GM18499 (cell line): Measurements from ENCODE around the gene MTFR1L.

ENCODE experiments used
- ATAC-seq: cut with Tn5 transposase; IDR thresholded peaks from one replicate; pipeline ENCODE4 v1.9.1; 2021; ENCODE audit warnings: moderate number of reproducible peaks; ENCODE audit not compliant: insufficient read depth, unreplicated experiment

The MTFR1L gene

DNA sequence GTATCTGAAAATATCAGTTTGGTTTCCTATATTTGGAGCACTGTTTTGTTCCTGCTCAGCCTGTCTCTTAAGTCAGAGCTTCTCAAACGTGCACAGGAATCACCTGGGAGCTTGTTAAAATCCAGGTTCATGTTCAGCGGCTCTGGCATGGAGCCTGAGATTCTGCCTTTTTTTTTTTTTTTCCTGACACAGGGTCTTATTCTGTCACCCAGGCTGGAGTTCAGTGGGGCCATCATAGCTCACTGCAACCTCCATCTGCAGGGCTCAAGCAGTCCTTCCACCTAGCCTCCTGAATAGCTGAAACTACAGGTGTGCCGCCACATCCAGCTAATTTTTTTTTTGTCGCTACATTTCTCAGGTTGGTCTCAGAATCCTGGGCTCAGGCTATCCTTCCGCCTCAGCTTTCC is 32.0 kb upstream of the MTFR1L start:
- ATAC-seq = no peak

- ATAC-seq = no peak
Measured at GRCh38 chr1:25790472-25790871, 29.3 kb upstream of the MTFR1L start.

DNA sequence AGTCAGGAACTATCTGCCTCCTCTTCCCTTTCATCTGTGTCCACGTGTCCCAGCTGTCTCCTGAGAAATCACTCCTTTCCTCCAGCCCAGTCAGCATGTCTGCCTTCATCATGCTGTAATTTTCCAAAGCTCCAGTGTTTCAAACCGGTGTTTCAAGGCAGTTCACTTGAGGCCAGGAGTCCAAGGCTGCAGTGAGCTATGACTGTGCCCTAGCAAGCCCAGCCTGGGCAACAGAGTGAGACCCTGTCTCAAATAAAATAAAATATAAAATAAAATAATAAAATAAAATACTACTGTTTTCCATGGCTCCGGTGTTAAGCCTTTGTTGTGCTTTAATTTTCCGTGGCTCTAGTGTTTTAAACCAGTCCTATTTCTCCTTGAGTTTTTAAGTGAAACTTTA is 27.6 kb upstream of the MTFR1L start:
- ATAC-seq = no peak

DNA sequence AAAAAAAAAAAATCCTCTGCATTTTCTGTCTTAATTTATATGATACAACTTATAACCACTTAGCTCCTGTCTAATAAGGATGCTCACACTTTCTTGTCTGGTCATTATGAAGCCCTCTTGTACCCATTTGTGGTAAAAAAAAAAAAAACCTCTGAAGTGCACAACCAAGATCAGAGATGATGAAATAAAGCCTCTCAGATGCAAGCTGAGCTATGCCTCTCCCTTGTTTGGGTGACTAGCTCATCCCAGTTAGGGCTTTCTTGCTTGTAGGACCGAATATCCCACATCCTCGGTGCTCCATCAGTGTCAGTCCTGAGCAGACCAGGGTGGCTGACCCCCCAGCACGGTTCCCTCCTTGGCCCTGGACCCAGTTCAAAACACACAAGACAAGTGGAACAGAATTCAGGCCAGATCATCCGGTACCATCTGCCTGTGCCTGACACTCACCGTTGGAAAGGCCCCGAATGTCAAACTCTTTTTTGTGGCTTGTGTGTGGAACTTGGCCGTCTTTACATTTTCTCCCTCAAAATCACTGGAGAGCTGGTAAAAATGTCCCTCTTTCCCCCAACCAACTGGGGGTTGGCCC is 26.1 kb upstream of the MTFR1L start:
- no peak for ATAC-seq

- ATAC-seq = no peak
Measured at GRCh38 chr1:25794325-25794724, 25.4 kb upstream of the MTFR1L start.

- ATAC-seq = no peak
Measured at GRCh38 chr1:25795211-25795610, 24.5 kb upstream of the MTFR1L start.

DNA sequence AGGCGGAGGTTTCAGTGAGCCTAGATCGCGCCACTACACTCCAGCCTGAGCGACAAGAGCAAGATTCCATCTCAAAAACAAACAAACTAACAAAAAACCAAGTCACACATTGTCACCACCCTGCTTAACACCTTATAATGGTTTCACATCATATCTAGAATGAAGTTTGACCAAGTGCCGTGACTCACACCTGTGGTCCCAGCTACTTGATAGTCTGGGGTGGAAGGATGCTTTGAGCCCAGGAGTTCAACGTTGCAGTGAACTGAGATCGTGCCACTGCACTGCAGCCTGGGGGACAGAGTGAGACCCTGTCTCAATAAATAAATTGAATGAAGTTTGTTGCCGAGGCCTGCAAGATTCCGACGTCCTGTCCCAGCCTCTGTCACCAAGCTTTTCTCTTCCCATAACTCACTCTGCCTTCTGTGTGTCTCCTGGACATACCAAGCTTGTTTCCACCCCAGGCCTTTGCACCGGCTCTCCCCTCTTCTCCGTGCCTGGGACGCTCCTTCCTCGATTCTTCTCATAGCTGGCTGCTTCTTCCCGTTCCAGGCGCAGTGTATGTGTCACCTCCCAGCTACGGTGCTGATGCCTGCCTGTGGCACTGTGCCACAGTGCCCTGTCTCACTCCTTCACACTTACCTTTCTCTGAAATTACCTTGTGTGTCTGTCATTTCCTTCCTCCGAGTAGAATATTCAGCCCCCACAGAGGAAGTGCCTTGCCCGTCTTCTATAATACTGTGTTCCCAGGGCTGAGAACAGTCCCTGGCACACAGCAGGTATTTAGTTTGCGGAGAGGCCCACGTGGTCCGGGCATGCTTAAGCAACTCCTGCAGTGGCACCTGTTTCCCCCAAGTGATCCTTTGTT is 23.6 kb upstream of the MTFR1L start:
- ATAC-seq = no peak

GRCh38 chr1:25796811-25797458 is 22.8 kb upstream of the MTFR1L start:
- ATAC-seq = no peak

- no peak for ATAC-seq
Measured at GRCh38 chr1:25797939-25798338, 21.8 kb upstream of the MTFR1L start.

DNA sequence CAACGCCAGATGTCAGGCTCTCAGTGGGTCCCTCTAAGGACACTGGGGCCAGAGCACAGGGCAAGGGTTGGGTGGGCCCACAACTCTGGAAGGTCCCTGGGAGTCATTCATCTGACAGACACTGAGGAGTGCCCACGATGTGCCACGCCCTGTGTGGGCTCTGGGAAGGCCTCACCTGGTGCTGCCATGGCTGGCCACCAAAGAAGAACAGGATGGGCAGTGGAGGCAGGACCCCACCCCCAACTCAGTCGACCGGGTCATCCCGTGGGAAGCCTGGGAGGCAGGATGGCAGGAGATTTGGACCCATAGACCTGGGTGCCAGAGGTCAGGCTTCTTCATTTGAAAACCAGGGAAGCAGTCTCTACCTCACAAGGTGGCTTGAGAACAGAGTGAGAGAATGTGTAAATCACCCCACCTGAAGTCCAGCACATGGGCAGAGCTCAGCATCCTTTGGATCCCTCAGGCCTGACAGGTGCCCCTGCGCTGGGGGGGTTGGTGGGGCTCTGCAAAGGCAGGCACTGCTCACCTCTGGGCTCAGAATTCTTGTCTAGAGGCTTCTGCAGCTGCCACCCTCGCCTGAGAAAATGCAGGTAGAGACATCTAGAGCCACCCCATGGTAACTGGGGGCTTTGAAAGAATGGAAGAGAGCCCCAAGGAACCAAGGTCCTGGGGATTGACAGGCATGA is 20.9 kb upstream of the MTFR1L start:
- no peak for ATAC-seq

DNA sequence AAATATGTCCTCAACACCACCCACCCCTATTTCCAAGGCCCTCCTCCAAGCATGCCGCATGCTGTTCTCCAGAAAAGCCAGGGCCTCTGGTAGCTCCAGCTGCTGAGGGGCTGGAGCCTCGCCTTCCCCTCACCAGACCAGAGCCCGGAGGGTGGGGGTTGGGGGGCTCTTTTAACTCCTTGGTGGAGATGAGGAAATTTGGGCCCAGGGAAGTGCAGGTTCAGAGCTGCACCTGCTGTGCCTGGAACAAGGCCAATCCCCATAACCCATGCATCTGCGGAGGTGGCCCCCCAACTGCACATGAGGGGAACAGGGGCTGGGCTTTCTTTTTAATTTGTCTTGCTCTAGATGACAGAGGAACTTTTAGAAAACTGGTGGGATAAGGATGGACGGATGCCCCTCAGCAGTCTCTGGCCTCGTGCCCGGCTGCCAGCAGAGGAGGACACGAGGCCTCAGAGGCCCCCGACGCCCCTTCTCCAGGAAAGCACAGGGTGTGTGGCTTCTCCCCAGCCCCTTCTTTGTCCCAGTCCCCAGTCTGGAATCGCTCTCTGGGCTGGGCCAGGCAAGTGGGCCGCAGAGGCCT is 20.3 kb upstream of the MTFR1L start:
- no peak for ATAC-seq

- ATAC-seq = no peak
Measured at GRCh38 chr1:25799935-25800702, 19.6 kb upstream of the MTFR1L start, which contains the start of gene SELENON. TSS of gene SELENON (plus strand) at chr1:25800193. CDS start at chr1:25800231, 38 bp downstream.

DNA sequence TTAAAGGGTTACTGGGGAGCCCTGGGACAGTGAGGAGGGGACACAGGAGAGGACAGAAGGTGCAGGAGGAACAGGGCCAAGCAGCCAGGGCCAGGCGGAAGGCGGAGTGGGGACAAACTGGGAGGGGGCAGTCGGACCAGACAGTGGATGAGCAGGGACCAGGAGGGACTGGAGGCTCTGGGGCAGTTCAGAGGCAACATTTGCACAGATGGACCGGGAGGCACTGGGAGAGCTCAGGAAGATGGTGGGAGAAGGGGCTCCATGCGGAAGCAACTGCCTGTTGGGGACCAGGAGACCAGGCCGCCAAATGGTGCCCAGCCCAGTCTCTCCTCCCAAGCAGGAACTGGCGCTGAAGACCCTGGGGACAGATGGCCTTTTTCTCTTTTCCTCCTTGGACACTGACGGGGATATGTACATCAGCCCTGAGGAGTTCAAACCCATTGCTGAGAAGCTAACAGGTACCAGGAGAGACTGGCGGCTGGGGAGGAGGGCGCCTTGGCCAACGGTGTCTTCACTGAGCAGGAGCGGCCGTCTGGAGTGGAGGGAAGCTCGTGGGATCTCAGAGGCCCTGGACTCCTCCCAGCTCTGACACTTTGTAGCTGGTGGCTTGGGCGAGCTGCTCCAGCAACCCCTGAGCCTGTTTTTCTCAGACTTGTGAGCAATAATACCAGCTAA is 18.9 kb upstream of the MTFR1L start:
- no peak for ATAC-seq

DNA sequence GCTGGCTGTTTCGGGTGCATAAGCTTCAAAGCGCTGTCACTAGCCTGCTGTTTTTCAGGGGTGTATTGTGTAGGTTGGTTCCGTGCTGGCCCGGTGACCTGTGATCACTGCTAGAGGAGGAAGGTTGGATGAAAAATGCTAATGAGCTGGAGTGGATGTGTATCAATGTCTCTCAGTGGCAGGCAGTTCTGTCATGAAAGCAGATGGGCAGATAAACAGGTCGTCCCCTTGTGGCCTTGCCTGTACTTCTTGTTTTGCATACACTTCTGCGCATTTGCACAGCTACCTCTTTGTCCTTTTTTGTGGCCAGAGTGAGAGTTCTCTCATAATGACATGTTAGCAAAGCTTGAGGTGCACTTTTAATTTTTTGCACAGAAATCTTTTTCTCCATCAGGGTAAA is 16.8 kb upstream of the MTFR1L start:
- no peak for ATAC-seq

GRCh38 chr1:25803368-25803767 is 16.4 kb upstream of the MTFR1L start:
- ATAC-seq = no peak

DNA sequence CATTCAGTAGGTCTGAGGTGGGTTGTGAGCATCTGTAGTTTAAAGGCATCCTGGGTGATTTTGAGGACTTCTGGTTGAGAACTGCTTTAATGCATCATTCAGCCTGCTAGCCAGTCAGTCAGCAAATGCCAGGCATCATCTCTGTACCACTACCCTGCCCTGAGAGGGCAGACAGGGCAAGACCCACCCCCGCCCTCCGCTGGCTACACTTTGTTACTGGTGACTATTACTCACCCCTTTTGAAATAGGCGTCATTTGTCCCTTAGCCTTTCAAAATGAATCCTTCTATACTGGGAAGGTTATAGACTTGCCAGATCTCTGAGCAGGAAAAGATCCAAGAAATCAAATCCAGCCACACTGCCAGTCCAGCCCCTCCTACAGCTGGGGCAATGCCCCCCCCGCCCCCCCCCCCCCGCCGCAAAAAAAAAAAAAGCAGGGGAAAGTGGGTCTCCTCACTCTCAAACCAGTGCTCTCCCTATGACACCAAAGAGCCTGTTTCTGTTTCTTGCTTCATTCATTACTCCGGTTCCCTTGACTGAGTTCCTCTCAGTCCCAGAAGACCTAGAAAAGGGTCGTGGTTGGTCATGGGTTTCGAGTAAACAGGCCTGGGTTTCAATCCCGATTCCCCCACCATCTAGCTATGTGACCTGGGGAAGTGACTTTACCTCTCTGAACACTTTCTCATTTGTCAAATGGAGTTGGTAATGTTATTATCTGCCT is 15.3 kb upstream of the MTFR1L start:
- no peak for ATAC-seq

DNA sequence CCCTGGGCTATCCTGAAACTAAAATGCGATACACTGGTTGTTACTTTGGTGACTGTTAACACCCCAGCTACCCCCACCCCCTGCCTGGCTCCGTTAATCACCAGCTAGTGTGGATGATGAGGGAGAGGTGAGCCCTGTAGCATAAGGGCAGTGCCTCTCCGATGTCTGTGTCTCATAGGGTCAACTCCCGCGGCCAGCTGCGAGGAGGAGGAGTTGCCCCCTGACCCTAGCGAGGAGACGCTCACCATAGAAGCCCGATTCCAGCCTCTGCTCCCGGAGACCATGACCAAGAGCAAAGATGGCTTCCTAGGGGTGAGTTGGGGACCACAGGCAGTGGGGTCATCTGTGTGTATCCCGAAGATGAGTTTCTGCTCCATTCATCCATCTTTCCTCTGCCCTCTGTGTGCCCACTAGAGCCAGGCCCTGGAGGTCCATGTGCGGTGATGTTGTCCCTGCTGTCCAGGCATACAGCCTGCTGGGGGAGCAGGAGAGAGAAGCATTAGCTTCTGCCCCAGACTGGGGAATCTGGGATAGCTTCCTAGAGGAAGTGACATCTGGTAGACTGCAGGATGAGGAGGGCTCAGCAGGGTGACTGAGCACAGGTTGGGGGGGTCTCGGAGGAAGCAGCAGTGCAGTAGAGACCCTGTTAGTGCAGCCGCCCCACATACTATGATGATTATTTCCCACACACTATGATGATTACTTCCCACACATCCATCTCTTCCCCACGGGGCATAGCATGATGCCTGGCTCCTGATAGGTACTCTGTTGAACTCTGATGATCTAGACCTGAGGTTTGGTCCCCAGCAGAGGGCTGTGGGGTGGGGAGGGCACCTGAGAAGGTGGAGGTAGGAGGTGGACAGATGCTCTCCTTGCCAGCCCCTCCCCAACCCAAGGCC is 14.5 kb upstream of the MTFR1L start:
- no peak for ATAC-seq

DNA sequence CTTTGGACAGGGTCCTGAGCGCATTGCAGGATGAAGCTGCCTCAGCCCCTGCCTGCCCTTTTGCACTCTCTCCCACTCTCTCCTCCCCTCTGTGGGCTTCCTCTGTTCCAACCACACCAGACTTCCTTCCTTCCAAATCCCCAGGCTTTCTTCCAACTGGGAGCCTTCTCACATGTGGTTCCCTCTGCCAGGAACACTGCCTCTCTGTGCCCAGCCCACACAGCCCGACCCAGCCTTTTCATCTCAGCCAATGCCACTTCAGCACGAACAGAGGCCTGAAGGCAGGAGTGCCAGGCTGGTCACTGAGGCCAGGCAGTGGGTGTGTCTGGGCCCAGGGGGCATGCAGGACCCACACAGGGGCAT is 13.9 kb upstream of the MTFR1L start:
- ATAC-seq = no peak
